ENCODE results near the gene PDLIM5. TPM values are rescaled to one million over a fixed set of nuclear protein-coding genes. Genes with fewer than 3 reads are reported as not detected.

Gene PDLIM5
- total and polyA plus RNA-seq, 2 of the 8 experiments (the other 6 are each of a cell fraction or from before 2014, with no cell fraction given), result 37.3 to 62.1 TPM

- TF ChIP-seq RBBP5 (IDR thresholded peaks at IDR 0.05; ENCODE audit: borderline replicate concordance, low read depth, low read length), result peak; percentile 28; the same call in 1 of the 2 replicates
These were observed 982 bp downstream of the PDLIM5 start (continued) for GRCh38 chr4:94452476-94453371.

Data from H1 (cell line).